ENCODE results near the gene MBOAT2.
"Not testable (repeated sequence)": the region's sequence is repeated elsewhere in the genome, so short reads cannot be mapped to it uniquely, and the experiment has no call there.

GRCh38 chr2:8972535-8972934 is 30.9 kb downstream of the MBOAT2 start:
- not testable (repeated sequence) for TF ChIP-seq CTCF (IDR thresholded peaks at IDR 0.05; ENCODE audit: insufficient read depth, low read length, poor library complexity, severe bottlenecking); EZH2phosphoT487 (conservative IDR thresholded peaks at IDR 0.05; ENCODE audit: low read length)

Data from SU-DHL-6 (cell line).